Retinal pigment epithelial cell (primary cell): ENCODE measurements around the gene KRT7.

ENCODE experiments used
- DNase-seq: peaks from one replicate; pipeline ENCODE4 v3.0.0-alpha.2; 2010; ENCODE audit warnings: low read depth
- H3K4me3 ChIP-seq: 2 replicates; pipeline ENCODE4 v1.5.1; 2011; ENCODE audit warnings: mild to moderate bottlenecking, low read length, control low read depth, moderate library complexity
- TF ChIP-seq, protein P1 (sequence below): conservative IDR thresholded peaks from 2 replicates; pipeline ENCODE4 v1.5.1; 2011; ENCODE audit warnings: low read depth, low read length, control low read depth, inconsistent platforms

KRT7 gene

DNA sequence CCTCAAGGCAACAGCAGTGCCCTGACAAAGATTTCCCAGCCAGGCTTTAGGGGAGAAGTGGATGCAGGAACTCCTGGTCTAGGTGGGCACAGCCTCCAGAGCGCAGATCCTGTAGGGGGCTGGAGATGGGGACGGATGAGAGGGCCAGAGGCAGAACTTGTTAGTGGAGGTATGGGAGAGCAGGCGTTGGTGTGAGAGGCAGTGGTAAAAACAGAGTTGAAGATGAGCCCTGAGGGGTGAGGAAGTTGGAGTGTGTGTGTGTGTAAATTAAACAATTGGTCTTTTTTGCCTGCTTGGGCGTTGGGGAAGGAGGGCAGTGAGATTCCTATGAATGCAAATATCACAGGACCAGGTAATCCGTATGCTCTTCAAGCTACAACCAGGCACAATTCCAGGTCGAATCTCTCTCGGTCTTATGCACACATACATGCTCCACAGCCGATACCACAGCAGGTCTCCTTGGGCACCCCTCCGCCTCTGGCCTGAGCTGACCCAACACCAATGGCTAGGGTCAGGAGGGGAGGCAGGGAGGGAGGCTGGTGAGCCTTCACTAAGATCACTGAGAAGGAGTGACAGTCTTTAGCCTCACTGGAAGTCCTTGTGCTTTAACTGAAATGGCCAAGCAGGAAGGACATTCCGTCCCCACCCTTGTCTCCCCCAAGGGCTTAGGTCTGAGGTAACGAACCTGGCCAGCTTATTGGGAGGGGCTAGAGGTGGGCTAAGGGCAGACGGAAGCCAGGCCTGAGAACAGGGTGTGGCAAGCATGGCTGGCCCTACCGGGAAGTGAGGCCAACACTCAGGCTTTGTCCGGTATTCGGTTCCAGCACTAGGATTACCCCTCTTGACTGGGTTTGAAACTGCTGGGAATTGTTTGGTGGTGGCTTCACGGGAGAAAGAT is 1.5 kb upstream of the KRT7 start:
- peak overlapping the region; percentile 95 for H3K4me3 ChIP-seq
- DNase-seq, result no peak
- TF ChIP-seq, protein P1, sequence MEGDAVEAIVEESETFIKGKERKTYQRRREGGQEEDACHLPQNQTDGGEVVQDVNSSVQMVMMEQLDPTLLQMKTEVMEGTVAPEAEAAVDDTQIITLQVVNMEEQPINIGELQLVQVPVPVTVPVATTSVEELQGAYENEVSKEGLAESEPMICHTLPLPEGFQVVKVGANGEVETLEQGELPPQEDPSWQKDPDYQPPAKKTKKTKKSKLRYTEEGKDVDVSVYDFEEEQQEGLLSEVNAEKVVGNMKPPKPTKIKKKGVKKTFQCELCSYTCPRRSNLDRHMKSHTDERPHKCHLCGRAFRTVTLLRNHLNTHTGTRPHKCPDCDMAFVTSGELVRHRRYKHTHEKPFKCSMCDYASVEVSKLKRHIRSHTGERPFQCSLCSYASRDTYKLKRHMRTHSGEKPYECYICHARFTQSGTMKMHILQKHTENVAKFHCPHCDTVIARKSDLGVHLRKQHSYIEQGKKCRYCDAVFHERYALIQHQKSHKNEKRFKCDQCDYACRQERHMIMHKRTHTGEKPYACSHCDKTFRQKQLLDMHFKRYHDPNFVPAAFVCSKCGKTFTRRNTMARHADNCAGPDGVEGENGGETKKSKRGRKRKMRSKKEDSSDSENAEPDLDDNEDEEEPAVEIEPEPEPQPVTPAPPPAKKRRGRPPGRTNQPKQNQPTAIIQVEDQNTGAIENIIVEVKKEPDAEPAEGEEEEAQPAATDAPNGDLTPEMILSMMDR, result no peak

DNA sequence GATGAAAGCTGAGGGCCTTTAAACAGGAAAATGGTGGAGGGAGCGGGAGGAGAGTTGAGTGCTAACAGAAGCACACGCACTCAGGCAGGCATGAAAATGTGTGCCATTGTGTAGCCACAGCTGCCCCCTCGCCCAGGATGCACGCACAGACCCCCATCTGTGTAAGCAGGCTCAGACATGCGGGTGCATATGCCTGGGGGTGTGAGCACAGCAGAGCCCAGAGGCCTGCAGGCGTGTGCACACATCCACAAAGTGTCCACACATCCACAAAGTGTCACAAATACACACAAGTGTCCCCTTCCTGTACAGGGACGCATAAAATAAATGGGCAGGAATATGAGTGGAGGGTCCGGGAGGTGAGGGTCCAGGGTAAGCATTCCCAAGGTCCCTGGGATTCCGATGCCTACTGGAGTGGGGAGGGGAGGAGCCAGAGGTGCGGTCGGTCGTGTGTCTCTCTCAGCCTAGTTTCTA is 805 bp upstream of the KRT7 start:
- TF ChIP-seq, protein P1, result no peak
- no peak for DNase-seq

DNA sequence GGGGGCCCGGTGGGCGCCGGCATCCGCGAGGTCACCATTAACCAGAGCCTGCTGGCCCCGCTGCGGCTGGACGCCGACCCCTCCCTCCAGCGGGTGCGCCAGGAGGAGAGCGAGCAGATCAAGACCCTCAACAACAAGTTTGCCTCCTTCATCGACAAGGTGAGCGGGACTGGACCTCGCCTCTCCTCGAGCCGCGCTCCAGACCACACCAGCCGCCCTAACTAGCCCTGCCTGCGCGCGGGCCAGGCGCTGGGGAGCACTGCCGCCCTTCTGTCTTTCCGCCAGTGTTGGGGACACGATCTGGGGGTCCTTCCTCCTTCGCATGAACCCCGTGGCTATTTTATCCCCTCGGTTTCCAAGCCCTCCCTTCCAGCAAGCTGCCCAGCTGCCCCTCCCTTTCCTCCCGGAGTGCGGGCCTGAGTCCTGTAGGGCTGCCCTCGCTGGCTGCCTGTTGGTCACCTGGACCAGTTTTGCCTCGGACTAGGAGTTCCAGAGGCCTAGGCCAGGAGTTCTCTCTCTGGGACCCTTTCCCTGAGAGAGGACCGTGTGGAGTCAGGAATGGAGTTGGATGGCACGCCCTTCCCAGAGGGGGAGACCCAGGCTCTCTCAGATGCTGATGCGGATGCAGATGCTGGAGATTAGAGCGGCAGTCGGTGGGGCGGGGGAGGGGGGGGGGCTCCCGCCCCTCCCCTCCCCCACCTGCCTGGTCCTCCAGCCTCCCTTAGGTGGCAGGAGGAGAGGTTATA is 592 bp downstream of the KRT7 start:
- H3K4me3 ChIP-seq, result peak overlapping the region; percentile 95
- TF ChIP-seq, protein P1, result no peak
- no peak for DNase-seq

More for the DNA sequence above, 805 bp upstream of the KRT7 start:
- H3K4me3 ChIP-seq, result peak overlapping the region; percentile 95

DNA sequence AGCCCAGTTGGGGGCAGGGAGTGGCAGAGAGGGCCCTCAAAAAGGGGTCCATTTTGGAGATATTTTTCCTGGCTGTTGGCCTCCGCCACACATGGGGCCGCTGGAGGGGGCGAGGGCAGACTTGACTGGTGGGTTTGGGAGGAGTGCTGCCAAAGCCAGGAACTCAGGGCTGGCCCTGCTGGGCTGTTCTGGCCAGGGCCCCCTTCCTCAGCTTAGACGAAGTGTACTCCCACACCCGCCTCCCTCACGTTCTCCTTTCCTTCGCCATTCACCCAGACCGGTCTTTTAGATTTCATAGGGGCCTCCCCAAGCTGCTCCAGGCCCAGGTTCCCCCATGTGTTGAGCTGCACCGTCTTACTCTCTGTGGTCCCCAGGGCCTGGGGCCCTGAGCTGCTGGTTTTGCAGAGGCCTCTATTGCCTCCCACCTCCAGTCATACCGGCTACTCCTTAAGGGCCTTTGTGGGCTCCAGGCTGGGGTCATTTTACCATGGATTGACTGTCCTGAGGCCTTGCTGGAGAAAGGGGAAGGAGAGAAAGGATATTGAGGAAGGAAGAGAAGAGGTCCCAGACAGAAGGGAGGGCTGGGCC is 1.3 kb downstream of the KRT7 start:
- peak overlapping the region; percentile 95 for H3K4me3 ChIP-seq
- TF ChIP-seq, protein P1, result no peak
- no peak for DNase-seq

DNA sequence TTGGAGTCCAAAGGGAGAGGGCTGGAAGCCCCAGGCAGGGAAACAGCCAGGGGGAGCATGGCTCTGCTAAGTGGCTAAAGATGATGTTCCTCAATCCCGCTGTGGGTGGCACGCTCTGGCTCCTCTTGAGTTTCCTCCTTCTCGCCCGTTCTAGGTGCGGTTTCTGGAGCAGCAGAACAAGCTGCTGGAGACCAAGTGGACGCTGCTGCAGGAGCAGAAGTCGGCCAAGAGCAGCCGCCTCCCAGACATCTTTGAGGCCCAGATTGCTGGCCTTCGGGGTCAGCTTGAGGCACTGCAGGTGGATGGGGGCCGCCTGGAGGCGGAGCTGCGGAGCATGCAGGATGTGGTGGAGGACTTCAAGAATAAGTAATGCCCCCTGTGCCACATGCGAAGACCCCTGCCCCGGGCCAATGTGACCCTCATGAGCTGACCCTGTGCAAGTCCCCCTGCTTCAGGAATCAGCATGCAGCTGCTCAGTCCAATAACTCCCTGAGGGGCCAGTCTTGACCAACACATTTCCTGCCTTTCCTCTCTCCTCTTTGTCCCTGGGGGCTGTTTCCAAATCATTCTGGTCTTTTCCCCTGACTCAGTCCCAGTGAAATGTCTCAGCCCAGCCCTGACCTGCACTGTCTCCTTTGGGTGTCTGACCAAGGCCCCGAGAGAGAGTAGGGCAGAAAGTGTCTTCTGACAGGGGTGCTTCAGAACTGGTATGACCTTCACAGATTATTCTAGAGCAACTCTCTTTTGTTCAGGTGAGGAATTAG is 2.1 kb downstream of the KRT7 start:
- DNase-seq, result no peak
- TF ChIP-seq, protein P1, result no peak
- peak overlapping the region; percentile 95 for H3K4me3 ChIP-seq

DNA sequence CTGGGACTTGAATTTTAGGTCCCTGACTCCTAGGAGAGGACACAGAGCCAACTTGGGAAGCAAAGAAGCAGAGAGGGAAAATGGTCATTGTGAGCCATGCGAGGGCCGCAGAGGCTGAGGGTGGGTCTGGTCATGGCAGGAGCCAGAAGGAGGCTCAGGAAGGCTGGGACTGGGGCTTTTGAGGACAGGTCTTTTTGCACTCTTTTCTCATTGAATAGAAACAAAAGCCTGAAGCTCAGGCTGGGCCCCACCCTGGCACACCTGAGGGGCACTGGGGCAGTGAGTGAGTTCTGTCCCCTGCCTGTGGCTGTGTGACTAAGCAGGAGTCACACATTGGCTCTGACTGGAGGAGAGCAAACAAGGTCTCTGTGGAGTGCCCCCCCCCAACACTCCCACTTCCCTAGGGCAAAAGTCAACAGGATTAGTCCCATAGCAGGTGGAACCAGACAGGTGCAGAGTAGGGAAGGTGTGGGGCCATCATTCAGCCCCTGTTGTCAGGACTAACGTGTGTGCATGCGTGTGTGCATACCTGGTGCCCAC is 2.8 kb downstream of the KRT7 start:
- DNase-seq, result no peak

More for the DNA sequence above, 2.8 kb downstream of the KRT7 start:
- peak overlapping the region; percentile 95 for H3K4me3 ChIP-seq
- TF ChIP-seq, protein P1, result no peak
